Nephron (organoid): ENCODE data around the gene TMEM18.
A peak's percentile ranks its signal among the peaks of the same experiment; 100 is the strongest.

ENCODE experiments used
- H3K27ac Mint-ChIP-seq, 3 experiments: 2 replicates each; pipeline ENCODE4 v1.8.0; 2020; ENCODE audit warnings: mixed read lengths in 3 of 3, mild to moderate bottlenecking in 2 of 3, moderate library complexity in 1 of 3
- H3K27me3 Mint-ChIP-seq: 2 replicates; pipeline ENCODE4 v1.8.0; 2021; ENCODE audit warnings: low read depth, mild to moderate bottlenecking, moderate library complexity, mixed read lengths
- H3K36me3 Mint-ChIP-seq: 2 replicates; pipeline ENCODE4 v1.8.0; 2020; ENCODE audit warnings: low read depth, mixed read lengths
- H3K4me1 Mint-ChIP-seq: 2 replicates; pipeline ENCODE4 v1.8.0; 2020; ENCODE audit warnings: mixed read lengths
- H3K4me3 Mint-ChIP-seq, 3 experiments: 2 replicates each; pipeline ENCODE4 v1.8.0; 2020; ENCODE audit warnings: mild to moderate bottlenecking in 3 of 3, mixed read lengths in 3 of 3, moderate library complexity in 2 of 3
- H3K9me3 Mint-ChIP-seq: 2 replicates; pipeline ENCODE4 v1.8.0; 2020; ENCODE audit warnings: mixed read lengths
- TF ChIP-seq, protein P1 (sequence below), 3 experiments: fragments of 200-600 bp; sonication (generic); IDR thresholded peaks; one replicate each; pipeline ENCODE4 v1.5.0; 2021; ENCODE audit warnings: antibody characterized with exemption in 3 of 3; ENCODE audit not compliant: unreplicated experiment in 3 of 3

The TMEM18 gene

DNA sequence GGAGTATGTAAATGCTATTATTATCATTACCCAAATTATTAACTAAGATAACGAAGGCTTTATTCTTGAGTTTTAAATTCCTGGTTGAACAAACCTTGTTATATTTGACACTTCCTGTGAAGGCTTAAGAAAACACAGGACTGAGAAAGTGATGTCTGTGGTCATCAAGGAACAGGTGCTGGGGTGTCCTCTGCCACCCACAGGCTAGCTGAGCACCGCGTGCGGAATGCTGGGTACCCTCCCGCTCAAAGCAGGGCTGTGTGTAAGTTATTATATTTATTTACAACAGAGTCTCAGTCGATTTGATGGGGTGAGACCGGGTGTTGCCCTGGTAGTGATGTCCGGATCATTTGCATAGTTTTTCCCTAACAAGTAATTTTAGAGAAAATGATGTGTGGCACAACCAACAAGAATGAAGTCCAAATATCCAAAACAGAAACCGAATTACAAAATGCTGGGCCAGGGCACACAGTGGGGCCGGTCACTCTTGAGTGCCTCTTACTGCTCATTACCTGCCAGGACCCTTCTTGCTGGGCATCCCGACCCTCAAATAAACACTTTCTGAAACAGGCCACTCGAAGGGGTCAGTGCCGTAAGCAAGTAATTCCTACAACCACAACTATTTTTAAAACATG, 49.2 kb downstream of the TMEM18 start:
- Mint-ChIP-seq H3K27ac (no peak overlapping the region), H3K36me3 (no peaks in the 10 kb centered on the region), H3K4me3 (no peak overlapping the region), H3K9me3 (peaks cover under 1% of the 10 kb centered on the region), H3K4me1 (peaks cover 11% of the 10 kb centered on the region), H3K27me3 (peaks cover 11% of the 10 kb centered on the region)
- TF ChIP-seq, protein P1, sequence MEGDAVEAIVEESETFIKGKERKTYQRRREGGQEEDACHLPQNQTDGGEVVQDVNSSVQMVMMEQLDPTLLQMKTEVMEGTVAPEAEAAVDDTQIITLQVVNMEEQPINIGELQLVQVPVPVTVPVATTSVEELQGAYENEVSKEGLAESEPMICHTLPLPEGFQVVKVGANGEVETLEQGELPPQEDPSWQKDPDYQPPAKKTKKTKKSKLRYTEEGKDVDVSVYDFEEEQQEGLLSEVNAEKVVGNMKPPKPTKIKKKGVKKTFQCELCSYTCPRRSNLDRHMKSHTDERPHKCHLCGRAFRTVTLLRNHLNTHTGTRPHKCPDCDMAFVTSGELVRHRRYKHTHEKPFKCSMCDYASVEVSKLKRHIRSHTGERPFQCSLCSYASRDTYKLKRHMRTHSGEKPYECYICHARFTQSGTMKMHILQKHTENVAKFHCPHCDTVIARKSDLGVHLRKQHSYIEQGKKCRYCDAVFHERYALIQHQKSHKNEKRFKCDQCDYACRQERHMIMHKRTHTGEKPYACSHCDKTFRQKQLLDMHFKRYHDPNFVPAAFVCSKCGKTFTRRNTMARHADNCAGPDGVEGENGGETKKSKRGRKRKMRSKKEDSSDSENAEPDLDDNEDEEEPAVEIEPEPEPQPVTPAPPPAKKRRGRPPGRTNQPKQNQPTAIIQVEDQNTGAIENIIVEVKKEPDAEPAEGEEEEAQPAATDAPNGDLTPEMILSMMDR (IDR thresholded peaks at IDR 0.05; ENCODE audit: unreplicated experiment in 3 of 3): no peak

DNA sequence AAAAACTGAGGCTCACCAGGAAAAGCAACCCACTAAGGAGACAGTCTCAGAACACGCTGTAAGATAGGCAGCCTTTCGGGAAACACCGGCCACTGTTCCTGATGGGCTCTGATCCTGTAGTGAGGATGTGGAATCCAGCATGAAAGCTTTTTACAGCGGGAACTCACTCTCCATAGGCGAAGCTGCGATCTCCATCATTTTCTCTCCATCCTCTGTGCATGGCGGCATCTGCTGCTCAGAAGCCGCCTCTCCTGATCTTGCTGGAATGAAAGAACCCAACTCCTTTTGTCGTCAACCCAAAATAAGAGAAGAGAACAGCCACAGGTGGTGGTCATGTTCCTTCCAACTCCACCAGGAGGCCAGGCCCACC, 49.9 kb downstream of the TMEM18 start:
- no peak overlapping the region for H3K27ac Mint-ChIP-seq
- H3K9me3 Mint-ChIP-seq: no peaks in the 10 kb centered on the region
- peaks cover 11% of the 10 kb centered on the region for H3K27me3 Mint-ChIP-seq
- TF ChIP-seq, protein P1 (IDR thresholded peaks at IDR 0.05; ENCODE audit: unreplicated experiment in 3 of 3): no peak
- H3K36me3 Mint-ChIP-seq: no peaks in the 10 kb centered on the region
- no peak overlapping the region for H3K4me3 Mint-ChIP-seq
- H3K4me1 Mint-ChIP-seq: peaks cover 18% of the 10 kb centered on the region

DNA sequence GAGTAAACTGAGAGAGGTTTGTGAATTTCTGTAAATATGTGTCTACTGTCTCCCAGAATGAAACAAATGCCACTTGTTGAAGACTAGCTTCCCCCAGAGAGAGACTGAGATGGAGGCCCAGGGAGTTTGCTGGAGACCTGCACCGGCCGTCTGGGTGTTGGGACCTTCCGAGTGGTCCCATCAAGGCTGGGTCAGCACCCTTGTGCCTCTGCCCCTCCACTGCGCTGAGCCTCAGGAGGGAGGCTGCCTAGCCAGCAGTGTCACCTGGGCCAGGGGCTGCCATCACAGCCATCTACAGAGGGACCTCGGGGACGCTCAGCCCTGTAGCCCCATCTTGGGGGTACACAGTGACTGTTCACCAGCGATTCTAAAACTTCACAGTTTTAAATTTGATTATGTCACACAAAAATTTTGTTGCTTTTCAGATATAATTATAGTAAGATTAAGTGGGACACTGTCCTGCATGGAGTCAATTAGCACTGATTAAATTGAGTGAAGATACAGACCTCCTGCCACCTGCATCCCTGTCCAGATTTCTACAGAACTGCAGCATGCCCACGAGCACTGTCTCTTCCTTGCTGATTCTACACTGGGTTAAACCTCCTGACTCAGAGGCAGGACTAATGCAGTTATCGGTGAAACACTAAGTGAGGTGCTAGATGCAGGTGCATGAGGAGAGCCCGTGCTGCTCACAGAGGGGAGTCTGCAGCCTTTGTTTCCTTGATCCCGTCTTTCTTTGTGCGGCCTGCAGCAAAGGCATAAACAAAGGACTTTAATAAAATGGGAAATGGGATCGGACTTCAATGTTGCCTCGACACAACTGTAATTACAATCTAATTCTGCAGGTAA, 50.5 kb downstream of the TMEM18 start:
- H3K4me3 Mint-ChIP-seq: no peak overlapping the region
- TF ChIP-seq, protein P1 (IDR thresholded peaks at IDR 0.05; ENCODE audit: unreplicated experiment in 3 of 3): no peak
- no peak overlapping the region for H3K27ac Mint-ChIP-seq
- no peaks in the 10 kb centered on the region for H3K36me3 Mint-ChIP-seq
- peaks cover 11% of the 10 kb centered on the region for H3K27me3 Mint-ChIP-seq
- H3K4me1 Mint-ChIP-seq: peaks cover 22% of the 10 kb centered on the region
- H3K9me3 Mint-ChIP-seq: no peaks in the 10 kb centered on the region

DNA sequence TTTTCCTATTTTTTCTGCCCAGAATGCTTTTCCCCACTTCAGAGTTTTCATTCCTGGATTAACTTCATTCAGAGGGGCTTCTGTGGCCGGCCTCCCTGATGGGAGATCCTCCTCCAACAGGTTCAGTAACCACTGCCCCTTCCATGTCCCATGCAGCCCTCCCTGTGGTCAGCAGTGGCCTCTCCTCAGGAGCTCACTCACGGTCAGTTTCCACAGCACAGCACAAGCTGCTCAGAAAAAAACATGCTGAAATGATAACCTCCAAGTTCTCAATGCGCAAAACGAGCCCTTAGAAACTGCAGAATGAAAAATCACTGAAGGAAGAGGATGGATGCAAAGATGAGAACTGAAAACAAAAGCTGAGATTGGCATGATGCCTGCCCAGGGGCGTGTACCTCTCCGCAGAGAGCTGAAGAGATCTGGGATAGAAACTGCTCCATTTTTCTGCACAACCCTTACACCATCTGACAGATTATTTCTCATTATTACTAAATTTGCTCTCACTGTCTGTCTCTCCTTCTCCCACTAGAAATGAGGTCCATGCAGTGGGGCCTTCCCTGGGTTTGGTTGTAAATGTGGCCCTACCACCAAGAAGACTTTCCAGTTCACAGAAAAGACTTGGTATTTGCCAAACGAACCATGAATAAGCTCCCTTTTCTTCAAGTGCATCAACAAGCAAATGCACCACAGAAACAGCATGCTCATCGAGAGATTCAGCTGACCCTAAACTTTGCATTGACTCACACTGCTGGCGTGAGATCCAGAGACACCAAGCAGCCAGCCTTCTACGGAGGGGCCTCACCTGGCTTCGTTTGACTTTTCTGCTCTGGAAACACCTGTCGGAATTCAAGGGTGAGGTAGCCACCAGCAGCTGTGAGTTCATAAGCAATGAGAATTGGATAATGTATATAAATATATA, 51.5 kb downstream of the TMEM18 start:
- Mint-ChIP-seq H3K27ac (peak overlapping the region in 1 of 3 experiments; percentile 14), H3K27me3 (peaks cover 11% of the 10 kb centered on the region), H3K4me1 (peaks cover 22% of the 10 kb centered on the region), H3K9me3 (no peaks in the 10 kb centered on the region), H3K36me3 (no peaks in the 10 kb centered on the region), H3K4me3 (no peak overlapping the region)
- TF ChIP-seq, protein P1 (IDR thresholded peaks at IDR 0.05; ENCODE audit: unreplicated experiment in 3 of 3): no peak

DNA sequence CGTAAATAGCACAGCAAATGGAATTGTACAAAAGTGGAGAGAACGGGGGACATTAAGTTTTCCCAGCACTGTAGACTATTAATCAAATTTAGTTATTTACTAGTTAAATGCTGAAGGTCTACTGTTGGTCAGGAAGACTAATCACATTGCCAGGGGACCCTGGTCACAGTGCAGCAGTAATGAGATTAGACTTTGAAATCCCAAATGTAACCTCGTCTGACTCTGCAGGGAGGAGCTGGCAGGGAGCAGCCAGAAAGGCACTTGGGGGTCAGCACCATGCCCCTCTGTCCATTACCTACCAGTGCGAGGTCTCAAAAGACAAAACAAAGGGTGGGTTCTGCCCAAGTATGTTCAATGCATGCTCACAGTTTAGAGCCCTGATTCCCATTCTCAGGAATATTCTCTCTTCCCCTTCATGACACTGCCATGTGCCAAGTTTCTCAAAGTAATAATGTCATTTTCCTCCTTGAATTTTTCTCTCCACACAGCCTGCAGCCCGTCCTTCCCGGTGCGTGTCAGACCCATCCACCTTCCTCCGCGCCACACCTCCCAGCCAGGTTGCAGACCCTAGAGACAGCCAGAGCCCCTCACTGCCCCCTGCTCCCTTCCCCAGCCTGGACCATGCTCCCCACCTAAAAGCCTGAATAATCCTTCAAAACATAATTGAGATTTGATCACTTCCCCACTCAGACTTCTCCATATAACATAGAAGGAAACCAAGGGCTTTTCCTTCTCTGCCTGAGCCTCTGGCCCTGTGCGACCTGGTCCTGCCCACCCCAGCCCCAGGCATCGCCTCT, 52.5 kb downstream of the TMEM18 start:
- TF ChIP-seq, protein P1 (IDR thresholded peaks at IDR 0.05; ENCODE audit: unreplicated experiment in 3 of 3): no peak
- H3K27me3 Mint-ChIP-seq: peaks cover 14% of the 10 kb centered on the region
- H3K36me3 Mint-ChIP-seq: no peaks in the 10 kb centered on the region
- peaks cover 22% of the 10 kb centered on the region for H3K4me1 Mint-ChIP-seq
- H3K27ac Mint-ChIP-seq: peak overlapping the region in 1 of 3 experiments; percentile 14
- no peaks in the 10 kb centered on the region for H3K9me3 Mint-ChIP-seq
- H3K4me3 Mint-ChIP-seq: no peak overlapping the region
